NCI-H2107 treated with DMSO at 0.1 percent for 48 hours (cell line): Measurements from ENCODE around the gene HOXB6.

Source experiments
- DNase-seq: peaks from one replicate; lab custom pipeline; 2025; ENCODE audit not compliant: unreplicated experiment; lab: John Stamatoyannopoulos, UW

Gene HOXB6

GRCh38 chr17:48611213-48611612 lies 6.4 kb upstream of the HOXB6 start:
- DNase-seq, result no peak

- DNase-seq, result peak; percentile 37
Observed at GRCh38 chr17:48610282-48611211, 5.8 kb upstream of the HOXB6 start, which contains the start of gene HOXB7. TSS of gene HOXB7 (minus strand) at chr17:48611017. CDS start at chr17:48610918, 99 bp downstream.

DNA sequence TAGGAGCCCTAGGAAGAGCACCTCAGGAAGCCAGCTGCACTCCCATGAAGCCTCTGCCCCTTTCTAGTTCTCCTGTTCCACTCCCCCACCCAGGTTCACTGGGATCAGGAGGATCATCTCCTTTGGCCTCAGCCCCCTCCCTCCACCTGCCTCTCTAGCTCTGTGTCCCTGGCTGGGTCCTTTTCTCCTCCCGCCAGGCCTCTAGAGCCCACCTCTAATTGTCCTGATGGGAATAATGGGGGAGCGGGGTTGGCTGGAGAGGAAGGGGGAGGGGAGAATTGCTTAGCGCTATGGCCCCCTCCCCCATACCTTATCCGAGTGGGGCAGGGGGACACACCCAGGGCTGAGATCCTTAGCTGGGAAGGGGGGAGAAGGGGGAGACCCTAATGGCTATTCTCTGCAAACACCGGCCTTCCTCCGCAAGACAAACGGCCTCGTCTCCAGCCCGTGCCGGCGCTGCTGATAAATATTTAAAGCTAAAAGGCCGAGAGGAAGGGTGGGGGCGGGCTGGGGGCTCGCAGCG lies 5.0 kb upstream of the HOXB6 start:
- DNase-seq, result no peak

- no peak for DNase-seq
Observed at GRCh38 chr17:48609033-48609432, 4.2 kb upstream of the HOXB6 start.

DNA sequence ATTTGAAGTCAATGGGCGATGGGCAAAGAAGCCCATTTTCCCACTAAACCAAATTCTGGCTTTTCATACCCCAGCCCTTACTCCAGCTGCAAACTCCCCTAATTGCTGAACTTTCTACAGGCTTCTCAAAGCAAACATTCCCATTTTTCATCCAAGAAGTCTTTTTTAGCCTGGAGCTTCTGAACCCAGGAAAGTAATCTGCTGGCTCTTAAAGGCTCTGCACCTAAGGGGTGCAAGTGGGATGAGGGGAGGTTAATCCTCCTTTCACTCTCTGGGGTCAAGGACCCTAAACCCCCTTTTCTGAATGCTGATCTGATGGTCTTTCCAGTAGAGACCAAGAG lies 3.7 kb upstream of the HOXB6 start:
- no peak for DNase-seq

GRCh38 chr17:48606892-48607614 lies 2.3 kb upstream of the HOXB6 start:
- DNase-seq, result no peak

DNA sequence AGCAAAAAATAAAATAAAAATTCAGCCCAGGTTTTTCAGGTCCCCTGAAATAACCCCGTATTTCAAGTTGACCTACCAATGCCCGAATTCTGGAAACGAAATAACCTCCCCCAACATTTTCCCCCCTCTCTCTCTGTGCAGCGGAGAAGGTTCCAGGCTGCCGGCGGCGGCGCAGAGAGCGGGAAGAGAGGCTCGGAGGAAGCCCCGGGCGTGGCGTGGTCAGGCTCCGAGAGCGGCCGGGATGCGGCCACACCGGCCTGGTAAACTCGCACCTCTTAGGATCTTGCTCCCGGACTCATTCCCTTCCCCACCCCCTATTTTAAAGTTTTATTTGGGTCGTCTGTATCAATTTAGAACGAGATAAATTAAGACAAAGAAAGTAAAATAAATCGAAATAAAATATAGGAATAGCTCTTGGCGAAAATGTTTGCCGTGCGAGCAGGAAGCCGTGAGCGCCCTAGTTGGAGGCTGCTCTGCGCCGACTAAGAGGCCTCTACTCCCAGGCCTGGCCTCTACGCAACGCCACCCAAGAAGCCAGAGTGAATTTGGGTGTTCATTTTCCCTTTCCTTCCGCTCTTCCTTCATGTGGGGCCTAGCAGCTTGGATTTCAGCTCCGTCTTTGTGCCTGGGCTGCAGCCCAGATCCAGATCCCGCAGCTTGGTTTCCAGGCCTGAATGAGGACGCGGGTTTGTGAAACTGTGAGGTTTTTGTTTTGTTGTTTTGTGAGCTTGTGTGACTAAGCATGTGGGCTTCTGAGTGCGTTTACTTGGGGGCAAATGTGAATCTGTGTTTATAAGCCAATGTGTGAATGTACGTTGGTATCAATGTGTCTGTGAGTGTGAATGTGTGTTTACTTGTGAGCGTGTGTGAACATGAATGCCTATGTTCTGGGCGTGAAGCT lies 1.5 kb upstream of the HOXB6 start:
- DNase-seq, result no peak

DNA sequence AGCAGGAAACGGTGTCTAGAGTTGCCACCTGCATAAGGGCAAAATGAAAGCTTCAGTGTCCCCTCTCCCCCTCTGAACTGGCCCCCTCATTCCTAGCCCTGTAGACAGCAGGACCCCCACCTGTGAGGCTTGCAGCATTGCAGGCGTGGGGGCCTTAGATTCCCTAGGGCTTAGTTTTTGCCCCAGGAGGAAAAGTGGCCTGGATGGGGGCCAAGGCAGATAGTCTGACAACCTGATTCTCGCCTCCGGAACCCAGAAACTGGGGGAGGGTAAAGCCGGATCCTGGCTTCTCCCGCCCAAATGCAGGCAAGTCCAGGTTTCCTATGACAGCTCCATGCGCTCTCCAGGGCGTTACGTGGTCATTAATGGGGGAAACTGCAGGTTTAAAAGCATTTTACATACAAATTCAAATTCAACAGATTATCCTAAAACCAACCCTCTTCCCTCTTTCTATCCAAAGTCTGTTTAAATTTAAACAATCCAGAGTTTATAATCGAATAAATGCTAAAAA lies 678 bp upstream of the HOXB6 start:
- DNase-seq, result no peak

- DNase-seq, result no peak
Observed at GRCh38 chr17:48603959-48604769, 622 bp downstream of the HOXB6 start.

DNA sequence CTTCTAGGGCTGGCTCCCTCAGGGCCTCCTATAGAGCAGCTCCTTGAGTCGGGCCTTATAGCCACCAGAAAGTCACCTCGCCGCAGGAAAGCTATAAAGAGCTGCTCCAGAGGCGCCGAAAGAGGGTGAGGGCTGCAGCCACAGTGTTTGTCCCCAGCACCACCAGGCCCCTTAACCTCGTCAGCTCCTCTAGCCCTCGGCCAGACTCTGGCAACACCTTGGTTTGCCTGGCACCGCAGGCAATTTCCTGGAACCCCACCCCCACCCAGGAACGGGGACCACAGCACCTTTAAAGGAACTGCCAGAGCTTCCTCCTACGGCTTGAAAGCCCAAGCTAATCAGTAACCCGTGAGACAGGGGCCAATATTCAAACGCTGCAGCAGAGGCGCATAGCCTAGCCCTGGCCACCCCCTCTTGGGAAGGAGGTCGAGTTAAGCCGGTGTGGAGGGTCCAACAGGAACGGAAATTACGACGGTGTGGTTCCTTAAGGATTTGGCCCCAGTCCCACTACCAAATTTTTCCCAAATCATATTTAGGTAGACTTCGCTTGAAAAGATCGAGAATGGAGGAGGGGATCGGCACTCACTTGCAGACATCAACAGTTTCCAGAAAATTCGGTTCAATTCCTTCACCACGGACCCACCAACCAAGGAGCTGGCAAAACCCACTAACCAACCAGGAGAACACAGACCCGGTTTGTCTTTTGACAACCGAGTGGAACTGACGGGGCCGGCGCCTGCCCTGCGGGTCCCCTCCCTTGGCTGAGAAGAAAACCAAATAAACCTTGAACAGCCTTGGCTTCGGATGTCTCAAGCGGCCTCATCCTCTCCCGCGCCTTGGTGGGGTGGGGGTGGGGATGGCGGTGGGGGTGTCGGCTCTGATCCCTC lies 3.0 kb downstream of the HOXB6 start:
- no peak for DNase-seq

GRCh38 chr17:48601207-48601538 lies 3.6 kb downstream of the HOXB6 start:
- no peak for DNase-seq

- DNase-seq, result no peak
Observed at GRCh38 chr17:48600244-48601098, 4.3 kb downstream of the HOXB6 start.

GRCh38 chr17:48599354-48599753 lies 5.4 kb downstream of the HOXB6 start:
- DNase-seq, result no peak

DNA sequence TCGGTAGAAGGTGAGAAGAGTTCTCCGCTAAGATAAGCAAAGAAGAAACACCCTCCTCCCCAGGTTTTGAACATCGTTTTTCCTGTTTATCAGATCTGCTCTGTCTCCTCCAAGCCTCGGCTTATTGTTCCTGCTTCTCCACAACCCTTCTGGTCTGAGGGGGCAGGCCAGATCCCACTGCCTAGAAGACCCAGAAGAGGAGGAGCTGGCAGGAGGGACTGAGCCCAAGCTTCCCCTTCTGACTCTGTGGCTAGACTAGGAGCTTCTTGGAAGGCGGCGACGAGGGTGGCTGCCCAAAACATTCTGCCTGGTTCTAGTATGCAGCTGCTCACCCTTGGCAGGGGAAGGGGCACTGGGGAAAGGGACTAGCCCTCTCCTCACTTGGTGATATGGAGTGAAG lies 6.0 kb downstream of the HOXB6 start:
- DNase-seq, result no peak

DNA sequence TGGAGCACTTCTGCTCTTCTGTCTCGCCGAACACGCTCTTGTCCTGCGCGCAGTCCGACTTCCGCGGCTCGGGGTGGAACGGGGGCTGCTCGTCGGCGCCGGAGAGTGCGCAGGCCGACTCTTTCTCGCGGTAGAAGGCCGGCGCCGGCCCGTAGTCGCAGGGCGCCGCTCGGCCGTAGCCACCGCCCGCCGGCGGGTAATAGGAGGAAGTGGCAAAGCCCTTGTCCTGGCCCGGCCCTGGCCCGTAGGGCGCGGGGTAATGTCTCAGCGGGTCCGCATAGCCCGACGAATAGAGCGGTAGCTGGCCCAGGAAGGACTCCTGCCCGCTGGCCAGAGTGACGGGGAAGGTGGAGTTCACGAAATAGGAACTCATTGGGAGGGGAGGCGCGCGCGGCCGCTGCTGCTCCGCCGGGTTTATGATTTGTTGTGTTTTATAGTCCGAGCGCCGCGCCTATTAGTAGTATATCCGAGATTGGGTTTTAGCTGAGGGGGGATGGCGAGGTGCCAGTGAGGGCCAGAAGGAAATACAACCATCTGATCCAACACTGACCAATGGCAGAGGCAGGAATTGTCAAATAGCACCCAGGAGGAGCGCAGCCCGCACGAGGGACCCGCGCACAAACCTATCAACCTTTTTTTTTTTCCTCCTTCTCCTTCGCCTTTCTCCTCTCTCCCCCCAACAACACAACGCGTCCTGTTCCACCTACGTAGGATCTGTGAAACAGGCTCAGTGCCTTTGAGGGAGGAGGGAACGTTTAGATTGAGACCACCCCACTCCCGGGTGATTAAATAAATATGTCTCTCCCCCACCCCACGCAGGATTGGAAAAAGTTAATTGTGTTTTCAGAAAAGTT lies 6.8 kb downstream of the HOXB6 start:
- DNase-seq, result no peak

DNA sequence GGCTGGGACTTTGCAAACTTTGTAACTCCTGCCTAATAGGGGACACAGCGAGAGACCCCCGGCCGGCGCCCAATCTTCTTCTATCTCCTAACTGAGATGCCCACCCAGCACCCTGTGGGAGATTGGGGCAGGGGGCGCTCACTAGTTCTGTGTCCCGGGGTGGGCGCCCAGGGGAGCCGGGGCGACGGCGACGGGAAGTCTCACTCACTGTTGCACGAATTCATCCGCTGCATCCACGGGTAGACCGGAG lies 7.3 kb downstream of the HOXB6 start:
- no peak for DNase-seq

- DNase-seq, result no peak
Observed at GRCh38 chr17:48596735-48597527, 7.9 kb downstream of the HOXB6 start.
